HepG2 (cell line): ENCODE data around the gene PACS1. TPM values are rescaled to one million over a fixed set of nuclear protein-coding genes. Genes with fewer than 3 reads are reported as not detected.

Experiments used
- ATAC-seq: fragments of 200-7000 bp; cut with Tn5 transposase; 3 replicates; pipeline ENCODE4 v1.9.1; 2020; ENCODE audit warnings: mild to moderate bottlenecking, moderate library complexity
- BruUV-seq: library from RNA; stranded (reverse); fragments of 400-500 nt; replicated peaks from 2 replicates; lab custom pipeline; 2021; lab: Mats Ljungman, UMichigan
- CTCF ChIA-PET: fragments of 300-600 bp; formaldehyde crosslinking; extraction: SDS; loops from one replicate; lab custom pipeline; 2021; ENCODE audit warnings: low total read pairs, inconsistent platforms, low intra/inter-chr PET ratio; lab: Yijun Ruan, JAX
- POLR2A ChIA-PET: fragments of 350-600 bp; sonication (Branson Sonifier 250); formaldehyde crosslinking; loops from one replicate; lab custom pipeline; 2020; ENCODE audit warnings: antibody characterized with exemption, inconsistent platforms; lab: Yijun Ruan, JAX
- DNase-seq: peaks from one replicate; pipeline ENCODE4 v3.0.0-alpha.2; 2015; ENCODE audit warnings: low spot score
- FAIRE-seq: peaks from 3 replicates; lab custom pipeline; 2011; peaks lifted over from hg19 to GRCh38; lab: Jason Lieb, UNC
- H2AFZ ChIP-seq: one replicate; pipeline ENCODE4 v1.6.1; 2011; ENCODE audit warnings: low read length, inconsistent platforms
- H3K27ac ChIP-seq: fragments of 300-600 bp; 3 replicates; pipeline ENCODE4 v1.8.0; 2011; ENCODE audit warnings: mixed run types, mild to moderate bottlenecking, mixed read lengths, low read length, inconsistent platforms; ENCODE audit not compliant: insufficient read depth; ENCODE audit errors: extremely low read length
- H3K27me3 ChIP-seq, 2 experiments: fragments of 200-600 bp in 1 of 2; 2 replicates in 1 of 2; 3 replicates in 1 of 2; pipeline versions ENCODE4 v1.6.0 to v1.8.0; 2011; ENCODE audit warnings: low read length in 2 of 2, mild to moderate bottlenecking in 2 of 2, moderate library complexity in 2 of 2, inconsistent platforms in 1 of 2; ENCODE audit not compliant: insufficient read depth in 2 of 2, control insufficient read depth in 1 of 2
- H3K36me3 ChIP-seq, 2 experiments: fragments of 200-600 bp in 1 of 2; replicated peaks in 1 of 2; 2 replicates in 1 of 2; 3 replicates in 1 of 2; pipeline versions ENCODE4 v1.5.1 to v1.8.0; 2011; ENCODE audit warnings: low read length in 2 of 2, inconsistent platforms in 1 of 2; ENCODE audit not compliant: insufficient read depth in 2 of 2, control insufficient read depth in 1 of 2
- H3K4me1 ChIP-seq: 2 replicates; pipeline ENCODE4 v1.5.1; 2012; ENCODE audit warnings: low read length, inconsistent platforms; ENCODE audit not compliant: insufficient read depth
- H3K4me2 ChIP-seq: 2 replicates; pipeline ENCODE4 v1.6.0; 2011; ENCODE audit warnings: low read depth, low read length, inconsistent platforms
- H3K4me3 ChIP-seq, 3 experiments: fragments of 200-600 bp in 1 of 3; sonication (generic), shearing (Covaris generic) in 1 of 3; replicated peaks in 1 of 3; 2 replicates each; pipeline ENCODE4 v1.5.1; 2011 to 2016; ENCODE audit warnings: low read length in 3 of 3, inconsistent platforms in 2 of 3, low read depth in 2 of 3, mild to moderate bottlenecking in 2 of 3, control low read depth in 1 of 3, mixed read lengths in 1 of 3; ENCODE audit not compliant: insufficient read depth in 1 of 3
- H3K79me2 ChIP-seq: one replicate; pipeline ENCODE4 v1.6.1; 2011; ENCODE audit warnings: low read length, inconsistent platforms; ENCODE audit not compliant: insufficient read depth
- H3K9ac ChIP-seq: 2 replicates; pipeline ENCODE4 v1.6.0; 2011; ENCODE audit warnings: mild to moderate bottlenecking, low read depth, low read length, inconsistent platforms; ENCODE audit not compliant: insufficient read depth
- H3K9me3 ChIP-seq: 2 replicates; pipeline ENCODE4 v1.5.1; 2012; ENCODE audit warnings: mild to moderate bottlenecking, low read length
- H4K20me1 ChIP-seq: 2 replicates; pipeline ENCODE4 v1.6.0; 2011; ENCODE audit warnings: inconsistent platforms, mild to moderate bottlenecking, low read length, moderate library complexity; ENCODE audit not compliant: insufficient read depth
- DNMT3B ChIP-seq: conservative IDR thresholded peaks from 2 replicates; pipeline ENCODE4 v1.6.1; 2016; ENCODE audit warnings: missing biosample characterization, control low read depth
- GLI4 ChIP-seq: sonication (generic); formaldehyde crosslinking; IDR thresholded peaks from 2 replicates; pipeline ENCODE4 v1.5.1; 2020; ENCODE audit warnings: missing genetic modification reagents, mild to moderate bottlenecking, moderate library complexity, borderline replicate concordance
- GPN1 ChIP-seq: sonication (generic); formaldehyde crosslinking; IDR thresholded peaks from 2 replicates; pipeline ENCODE4 v1.5.1; 2020; ENCODE audit warnings: missing genetic modification reagents, borderline replicate concordance
- KDM4B ChIP-seq: sonication (generic); formaldehyde crosslinking; IDR thresholded peaks from 2 replicates; pipeline ENCODE4 v1.4.0; 2020; ENCODE audit warnings: missing genetic modification reagents
- KLF13 ChIP-seq: sonication (generic); formaldehyde crosslinking; IDR thresholded peaks from 2 replicates; pipeline ENCODE4 v1.4.0; 2020; ENCODE audit warnings: mild to moderate bottlenecking, missing genetic modification reagents
- MED1 ChIP-seq: sonication (generic); formaldehyde crosslinking; IDR thresholded peaks from 2 replicates; pipeline ENCODE4 v1.4.0; 2020; ENCODE audit warnings: missing genetic modification reagents
- NFATC3 ChIP-seq: sonication (generic); formaldehyde crosslinking; IDR thresholded peaks from 2 replicates; pipeline ENCODE4 v1.5.1; 2020; ENCODE audit warnings: mild to moderate bottlenecking, missing genetic modification reagents
- NKX3-1 ChIP-seq: sonication (generic); formaldehyde crosslinking; IDR thresholded peaks from 2 replicates; pipeline ENCODE4 v1.5.0; 2020; ENCODE audit warnings: missing genetic modification reagents
- SP1 ChIP-seq, 2 experiments: fragments of 450-650 bp in 1 of 2; sonication (generic) in 1 of 2; formaldehyde crosslinking in 1 of 2; IDR thresholded peaks; 2 replicates each; pipeline versions ENCODE4 v1.4.0 to v1.6.1; 2016 to 2020; ENCODE audit warnings: missing genetic modification reagents in 1 of 2
- TRIM22 ChIP-seq: fragments of 450-650 bp; IDR thresholded peaks from 2 replicates; pipeline ENCODE4 v1.6.1; 2017
- TSC22D2 ChIP-seq: sonication (generic); formaldehyde crosslinking; IDR thresholded peaks from 2 replicates; pipeline ENCODE4 v1.5.1; 2020; ENCODE audit warnings: missing genetic modification reagents, mild to moderate bottlenecking, borderline replicate concordance
- ZNF180 ChIP-seq: sonication (generic); formaldehyde crosslinking; IDR thresholded peaks from 2 replicates; pipeline ENCODE4 v1.4.0; 2020; ENCODE audit warnings: low read depth, missing genetic modification reagents, borderline replicate concordance
- ZNF720 ChIP-seq: sonication (generic); formaldehyde crosslinking; IDR thresholded peaks from 2 replicates; pipeline ENCODE4 v1.4.0; 2020; ENCODE audit warnings: missing genetic modification reagents
- ZNF75D ChIP-seq: sonication (generic); formaldehyde crosslinking; IDR thresholded peaks from 2 replicates; pipeline ENCODE4 v1.8.1; 2023; ENCODE audit warnings: missing genetic modification reagents, mild to moderate bottlenecking, borderline replicate concordance
- ZNF790 ChIP-seq: sonication (generic); formaldehyde crosslinking; IDR thresholded peaks from 2 replicates; pipeline ENCODE4 v1.8.0; 2022; ENCODE audit warnings: missing genetic modification reagents, mild to moderate bottlenecking, borderline replicate concordance
- WGBS: methylation state at CpG from one replicate; pipeline ENCODE4 v1.1.6; 2017; ENCODE audit warnings: low lambda C conversion rate; 5-methylcytosine and 5-hydroxymethylcytosine counted together
- in situ Hi-C: cut with HindIII; loops from 2 replicates; pipeline ENCODE4 v1.10.0; 2017; ENCODE audit warnings: low pct_unique_long_range_greater_than_20kb; ENCODE audit not compliant: extremely low pct_ligation_motif_present
- intact Hi-C: fragments of 100-400 bp; cut with micrococcal nuclease; formaldehyde crosslinking; loops from one replicate; pipeline ENCODE4 v1.10.0; 2022; ENCODE audit not compliant: unreplicated experiment
- polyA plus RNA-seq, 8 experiments: library from polyadenylated mRNA; depleted of rRNA in 3 of 8; stranded (reverse) in 7 of 8; unstranded in 1 of 8; fragments of >200 nt; fragmentation: Illumina TruSeq in 4 of 8; extraction: Trizol in 4 of 8; gene quantifications; 2 replicates each; pipeline versions ENCODE4 v1.2.1 to v1.2.3, GENCODE V29; 2011 to 2016; ENCODE audit warnings: low read depth in 4 of 8, missing spikeins in 1 of 8, mixed read lengths in 1 of 8; ENCODE audit not compliant: insufficient read depth in 1 of 8
- total RNA-seq, 5 experiments: library from RNA; depleted of rRNA; stranded (reverse); fragments of >200 nt; fragmentation: Illumina TruSeq; extraction: Trizol; gene quantifications; 2 replicates each; pipeline ENCODE4 v1.2.3, GENCODE V29; 2016; ENCODE audit warnings: low read depth in 1 of 5

The PACS1 gene
- total and polyA plus RNA-seq, 2 of the 13 experiments (the other 11 are each of a cell fraction or from before 2014, with no cell fraction given), result 7.6 to 8.6 TPM

GRCh38 chr11:66222358-66223149 is 152.5 kb downstream of the PACS1 start (continued):
- TF ChIP-seq TSC22D2 (CRISPR knock-in tag) (peak; percentile 72; the same call in 1 of the 2 replicates), MED1 (CRISPR knock-in tag) (peak; percentile 63; the same call in 1 of the 2 replicates)

- Histone ChIP-seq H3K4me1 (peaks cover 5% of the 10 kb centered on the region; the same call in 1 of the 2 replicates), H3K79me2 (no peaks in the 10 kb centered on the region), H3K9me3 (no peaks in the 10 kb centered on the region), H4K20me1 (no peaks in the 10 kb centered on the region), H3K27ac (no peak overlapping the region), H3K9ac (no peak overlapping the region), H3K4me3 (no peak overlapping the region), H3K4me2 (no peak overlapping the region), H3K36me3 (peaks cover 5 to 7% of the 10 kb centered on the region in 2 experiments; a peak in 2 of 5 replicates), H2AFZ (no peak overlapping the region), H3K27me3 (no peaks in the 10 kb centered on the region)
- no peak for TF ChIP-seq ZNF180 (CRISPR knock-in tag)
- no peak for TF ChIP-seq KDM4B
- TF ChIP-seq NFATC3 (CRISPR knock-in tag), result no peak
- no peak for TF ChIP-seq KLF13 (CRISPR knock-in tag)
- TF ChIP-seq GLI4 (CRISPR knock-in tag), result no peak
- no peak for TF ChIP-seq ZNF720
- TF ChIP-seq SP1 (IDR thresholded peaks at IDR 0.05), result no peak
- TF ChIP-seq SP1 (CRISPR knock-in tag; IDR thresholded peaks at IDR 0.05), result no peak
- no peak for TF ChIP-seq NKX3-1
- no peak for TF ChIP-seq DNMT3B (CRISPR knock-in tag)
- TF ChIP-seq ZNF790, result no peak
- no peak for TF ChIP-seq ZNF75D (CRISPR knock-in tag)
- no peak for TF ChIP-seq GPN1 (CRISPR knock-in tag)
- no peak for TF ChIP-seq TRIM22
- in situ Hi-C loops, result no loop called here
- no peak for DNase-seq
- ChIA-PET POLR2A (no interaction called here), CTCF (no interaction called here)
- intact Hi-C loops, result no loop called here
- BruUV-seq, result no TSS peak
- 92% methylated on average over 10 of the region's 10 CpGs for WGBS
- no peak for FAIRE-seq
- no peak for ATAC-seq
Measured at GRCh38 chr11:66224226-66224855, 154.3 kb downstream of the PACS1 start.
